Muscle layer of duodenum (tissue), 2 donors: ENCODE data around the gene KIF20A.
"Not testable (repeated sequence)": the region's sequence is repeated elsewhere in the genome, so short reads cannot be mapped to it uniquely, and the experiment has no call there.

Source experiments
- H3K27ac ChIP-seq: one replicate; pipeline ENCODE4 v1.7.0; 2013; ENCODE audit warnings: mild to moderate bottlenecking, low read length
- H3K27me3 ChIP-seq: one replicate; pipeline ENCODE4 v1.7.0; 2013; ENCODE audit warnings: low read depth, mild to moderate bottlenecking, control low read depth, low read length
- H3K36me3 ChIP-seq, 2 donors: one replicate each; pipeline ENCODE4 v1.7.0; 2013; ENCODE audit warnings: low read length in 2 of 2, control low read depth in 1 of 2, mild to moderate bottlenecking in 1 of 2; ENCODE audit not compliant: insufficient read depth in 2 of 2, control insufficient read depth in 1 of 2
- H3K4me1 ChIP-seq, 2 donors: one replicate each; pipeline ENCODE4 v1.7.0; 2013; ENCODE audit warnings: low read length in 2 of 2, mild to moderate bottlenecking in 2 of 2, control low read depth in 1 of 2, moderate library complexity in 1 of 2; ENCODE audit not compliant: insufficient read depth in 2 of 2, control insufficient read depth in 1 of 2
- H3K4me3 ChIP-seq, 2 donors: one replicate each; pipeline ENCODE4 v1.7.0; 2013; ENCODE audit warnings: low read length in 2 of 2, low read depth in 1 of 2, mild to moderate bottlenecking in 1 of 2
- H3K9me3 ChIP-seq, 2 donors: one replicate each; pipeline ENCODE4 v1.7.0; 2013; ENCODE audit warnings: low read length in 2 of 2, control low read depth in 1 of 2, mild to moderate bottlenecking in 1 of 2; ENCODE audit not compliant: control insufficient read depth in 1 of 2
- donor health status: healthy.

Gene KIF20A

GRCh38 chr5:138186002-138186447 is 7.1 kb downstream of the KIF20A start:
- Histone ChIP-seq H3K9me3 (no peaks in the 10 kb centered on the region), H3K4me1 (no peaks in the 10 kb centered on the region), H3K4me3 (no peak overlapping the region), H3K36me3 (peaks cover 52 to 68% of the 10 kb centered on the region in 2 donors), H3K27me3 (no peaks in the 10 kb centered on the region), H3K27ac (no peak overlapping the region)

GRCh38 chr5:138188626-138189025 is 9.7 kb downstream of the KIF20A start:
- H3K36me3 ChIP-seq: peaks cover 68 to 89% of the 10 kb centered on the region in 2 donors
- H3K27me3 ChIP-seq: no peaks in the 10 kb centered on the region
- no peak overlapping the region for H3K4me3 ChIP-seq
- no peaks in the 10 kb centered on the region for H3K9me3 ChIP-seq
- no peaks in the 10 kb centered on the region for H3K4me1 ChIP-seq
- H3K27ac ChIP-seq: no peak overlapping the region

- H3K4me1 ChIP-seq: no peaks in the 10 kb centered on the region
- H3K9me3 ChIP-seq: no peaks in the 10 kb centered on the region
- H3K27me3 ChIP-seq: no peaks in the 10 kb centered on the region
- no peak overlapping the region for H3K27ac ChIP-seq
- peaks cover 44 to 56% of the 10 kb centered on the region in 2 donors for H3K36me3 ChIP-seq
- no peak overlapping the region for H3K4me3 ChIP-seq
These were observed 13.9 kb downstream of the KIF20A start for GRCh38 chr5:138192826-138193225.

GRCh38 chr5:138193859-138194258 is 14.9 kb downstream of the KIF20A start:
- H3K4me3 ChIP-seq, H3K27ac ChIP-seq, H3K27me3 ChIP-seq, H3K4me1 ChIP-seq, H3K9me3 ChIP-seq: not testable (repeated sequence)
- peaks cover 41 to 55% of the 10 kb centered on the region in 2 donors for H3K36me3 ChIP-seq

- peaks cover 0 to 18% of the 10 kb centered on the region in 2 donors for H3K4me1 ChIP-seq
- peaks cover 0 to 6% of the 10 kb centered on the region in 2 donors for H3K36me3 ChIP-seq
- H3K4me3 ChIP-seq: no peak overlapping the region
- no peaks in the 10 kb centered on the region for H3K27me3 ChIP-seq
- no peak overlapping the region for H3K27ac ChIP-seq
- H3K9me3 ChIP-seq: no peaks in the 10 kb centered on the region
These were observed 32.1 kb downstream of the KIF20A start for GRCh38 chr5:138210985-138211384.

GRCh38 chr5:138212828-138213160 is 33.9 kb downstream of the KIF20A start:
- H3K9me3 ChIP-seq: no peaks in the 10 kb centered on the region

GRCh38 chr5:138213161-138214029 is 34.5 kb downstream of the KIF20A start, which contains the start of gene CDC23:
Gene CDC23 (minus strand): TSS chr5:138213323. CDS start chr5:138213312, 11 bp downstream.
- peaks cover 0 to 18% of the 10 kb centered on the region in 2 donors for H3K4me1 ChIP-seq
- no peaks in the 10 kb centered on the region for H3K36me3 ChIP-seq
- no peaks in the 10 kb centered on the region for H3K9me3 ChIP-seq
- peak within 1 kb of the TSS; percentile 90 for H3K27ac ChIP-seq
- H3K4me3 ChIP-seq: peak within 1 kb of the TSS; percentile 97 to 98
- no peaks in the 10 kb centered on the region for H3K27me3 ChIP-seq

More at GRCh38 chr5:138212828-138213160, 33.9 kb downstream of the KIF20A start:
- Histone ChIP-seq H3K27ac (peak overlapping the region; percentile 90), H3K27me3 (no peaks in the 10 kb centered on the region), H3K4me1 (peaks cover 0 to 18% of the 10 kb centered on the region in 2 donors), H3K4me3 (peak overlapping the region; percentile 97 to 98), H3K36me3 (no peaks in the 10 kb centered on the region)

- Histone ChIP-seq H3K4me3 (no peak overlapping the region), H3K4me1 (peaks cover 0 to 7% of the 10 kb centered on the region in 2 donors), H3K36me3 (no peaks in the 10 kb centered on the region), H3K27ac (no peak overlapping the region), H3K27me3 (no peaks in the 10 kb centered on the region), H3K9me3 (no peaks in the 10 kb centered on the region)
These were observed 37.9 kb downstream of the KIF20A start for GRCh38 chr5:138216799-138217198.

- Histone ChIP-seq H3K36me3 (no peaks in the 10 kb centered on the region), H3K4me3 (no peak overlapping the region), H3K4me1 (no peaks in the 10 kb centered on the region), H3K9me3 (no peaks in the 10 kb centered on the region), H3K27me3 (no peaks in the 10 kb centered on the region), H3K27ac (no peak overlapping the region)
These were observed 44.6 kb downstream of the KIF20A start for GRCh38 chr5:138223532-138223931.

GRCh38 chr5:138224712-138225111 is 45.8 kb downstream of the KIF20A start:
- Histone ChIP-seq H3K27ac (no peak overlapping the region), H3K9me3 (no peaks in the 10 kb centered on the region)

GRCh38 chr5:138226910-138227309 is 48.0 kb downstream of the KIF20A start:
- H3K4me3 ChIP-seq: no peak overlapping the region
- peaks cover 0 to 8% of the 10 kb centered on the region in 2 donors for H3K4me1 ChIP-seq
- H3K27ac ChIP-seq: no peak overlapping the region
- no peaks in the 10 kb centered on the region for H3K36me3 ChIP-seq
- H3K9me3 ChIP-seq: no peaks in the 10 kb centered on the region
- H3K27me3 ChIP-seq: no peaks in the 10 kb centered on the region

More at GRCh38 chr5:138224712-138225111, 45.8 kb downstream of the KIF20A start:
- no peaks in the 10 kb centered on the region for H3K27me3 ChIP-seq
- H3K4me3 ChIP-seq: no peak overlapping the region
- H3K36me3 ChIP-seq: no peaks in the 10 kb centered on the region
- H3K4me1 ChIP-seq: no peaks in the 10 kb centered on the region
